ENCODE results near the gene ARID2. TPM values are rescaled to one million over a fixed set of nuclear protein-coding genes. Genes with fewer than 3 reads are reported as not detected.

The ARID2 gene
- total RNA-seq, 2 experiments from 2014 or later: 33.2 to 33.4 TPM

DNA sequence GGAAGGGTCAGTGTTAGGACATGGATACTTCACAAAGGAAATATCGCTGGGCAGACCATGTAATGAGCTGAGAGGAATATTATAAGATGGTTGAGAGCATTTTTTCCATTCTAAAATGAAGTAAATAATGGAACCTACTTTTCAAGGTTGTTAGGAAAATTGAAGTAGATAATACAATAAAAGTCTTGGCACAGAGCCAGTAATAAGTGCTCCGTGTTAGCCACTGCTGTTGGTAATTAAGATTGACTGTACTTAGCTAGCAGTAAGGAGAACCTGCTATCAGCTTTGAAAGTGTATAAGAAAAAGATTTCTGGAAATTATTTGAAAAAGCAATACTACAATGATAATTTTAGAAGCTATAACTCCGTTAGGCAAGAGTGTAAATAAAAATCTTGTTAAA lies 183.3 kb downstream of the ARID2 start:
- no peaks in the 10 kb centered on the region for H3K27me3 Mint-ChIP-seq
- TF ChIP-seq CTCF (IDR thresholded peaks at IDR 0.05): no peak
- no peaks in the 10 kb centered on the region for H3K4me1 Mint-ChIP-seq (ENCODE audit: low read depth)
- H3K4me3 Mint-ChIP-seq: no peak overlapping the region
- H3K27ac Mint-ChIP-seq: no peak overlapping the region
- intact Hi-C loops (cut with micrococcal nuclease): no loop called here
- H3K36me3 Mint-ChIP-seq (ENCODE audit: low read depth): peaks cover 5% of the 10 kb centered on the region
- CTCF ChIA-PET: no interaction called here
- no peaks in the 10 kb centered on the region for H3K9me3 Mint-ChIP-seq
- POLR2A ChIA-PET: interaction anchor here (1.0 kb wide), 1 partner anchor 145 kb away, joined by 3 read pairs; no protein-coding TSS in a partner anchor
- ATAC-seq: no peak
- DNase-seq: no peak

GRCh38 chr12:45913631-45914030 lies 184.1 kb downstream of the ARID2 start:
- ATAC-seq (no peak), DNase-seq (no peak)
- H3K27ac Mint-ChIP-seq: no peak overlapping the region
- H3K4me1 Mint-ChIP-seq (ENCODE audit: low read depth): no peaks in the 10 kb centered on the region
- ChIA-PET POLR2A (interaction anchor here (1.0 to 1.2 kb wide), 2 partner anchors 12 to 146 kb away, joined by 3 read pairs; no protein-coding TSS in a partner anchor), CTCF (no interaction called here)
- peaks cover 8% of the 10 kb centered on the region for H3K36me3 Mint-ChIP-seq (ENCODE audit: low read depth)
- no peaks in the 10 kb centered on the region for H3K9me3 Mint-ChIP-seq
- no peak overlapping the region for H3K4me3 Mint-ChIP-seq
- H3K27me3 Mint-ChIP-seq: no peaks in the 10 kb centered on the region
- intact Hi-C loops (cut with micrococcal nuclease): no loop called here
- TF ChIP-seq CTCF (IDR thresholded peaks at IDR 0.05): no peak

DNA sequence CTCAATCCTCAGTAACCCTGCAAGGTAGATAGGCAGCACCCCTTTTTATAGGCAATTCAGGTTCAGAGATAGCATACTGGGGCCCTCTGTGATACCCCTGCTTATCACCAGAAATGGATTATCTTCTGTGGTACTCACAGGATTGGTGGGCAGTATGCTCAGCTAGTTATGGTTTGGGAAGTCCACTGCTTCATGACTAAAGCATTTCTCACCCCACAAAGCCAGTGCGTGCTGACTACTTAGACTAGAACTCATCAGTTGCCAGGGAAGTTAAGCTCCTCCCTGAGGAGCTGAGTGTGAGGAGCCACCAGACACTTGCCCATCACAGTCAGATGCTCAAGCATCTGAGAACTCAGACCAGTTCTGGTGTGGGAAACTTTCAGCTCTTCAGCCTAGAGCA lies 184.6 kb downstream of the ARID2 start:
- intact Hi-C loops (cut with micrococcal nuclease): no loop called here
- Mint-ChIP-seq H3K9me3 (no peaks in the 10 kb centered on the region), H3K4me1 (ENCODE audit: low read depth) (no peaks in the 10 kb centered on the region), H3K4me3 (no peak overlapping the region), H3K27me3 (no peaks in the 10 kb centered on the region), H3K36me3 (ENCODE audit: low read depth) (peaks cover 8% of the 10 kb centered on the region), H3K27ac (no peak overlapping the region)
- ChIA-PET POLR2A (interaction anchor here (1.2 kb wide), 1 partner anchor 11 kb away, joined by 3 read pairs; no protein-coding TSS in a partner anchor), CTCF (no interaction called here)
- no peak for TF ChIP-seq CTCF (IDR thresholded peaks at IDR 0.05)
- DNase-seq (no peak), ATAC-seq (peak; percentile 49)

DNA sequence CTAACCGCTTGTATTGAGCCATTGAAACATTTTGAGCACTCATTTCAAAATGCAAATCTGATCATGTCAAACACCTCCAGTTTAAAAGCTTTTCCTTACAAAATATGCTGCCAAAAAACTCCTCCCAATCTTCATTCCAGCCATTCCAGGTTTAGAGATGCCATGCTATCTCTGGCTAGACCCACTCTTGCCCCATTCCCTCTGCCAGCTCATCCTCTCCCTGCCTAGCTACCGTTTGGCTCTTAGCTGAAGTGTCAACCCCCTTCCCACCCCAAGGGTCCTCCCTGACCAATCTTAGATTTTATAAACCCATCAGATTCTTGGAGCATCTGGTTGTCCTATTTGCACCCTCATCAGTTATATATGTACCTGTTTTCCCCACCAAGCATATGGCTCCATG lies 185.9 kb downstream of the ARID2 start:
- DNase-seq: no peak
- Mint-ChIP-seq H3K36me3 (ENCODE audit: low read depth) (peaks cover 16% of the 10 kb centered on the region), H3K4me1 (ENCODE audit: low read depth) (no peaks in the 10 kb centered on the region), H3K27me3 (no peaks in the 10 kb centered on the region), H3K9me3 (no peaks in the 10 kb centered on the region), H3K4me3 (no peak overlapping the region), H3K27ac (no peak overlapping the region)
- ChIA-PET POLR2A (interaction anchor here (0.5 kb wide), 1 partner anchor 591 kb away, joined by 3 read pairs; no protein-coding TSS in a partner anchor), CTCF (interaction anchor here (1.0 kb wide), 1 partner anchor 12 kb away, joined by 3 read pairs; no protein-coding TSS in a partner anchor)
- intact Hi-C loops (cut with micrococcal nuclease): no loop called here
- TF ChIP-seq CTCF (IDR thresholded peaks at IDR 0.05): no peak
- ATAC-seq: no peak

- DNase-seq (no peak), ATAC-seq (no peak)
- Mint-ChIP-seq H3K4me1 (ENCODE audit: low read depth) (no peaks in the 10 kb centered on the region), H3K27ac (no peak overlapping the region), H3K4me3 (no peak overlapping the region), H3K9me3 (no peaks in the 10 kb centered on the region), H3K36me3 (ENCODE audit: low read depth) (peaks cover 26% of the 10 kb centered on the region), H3K27me3 (no peaks in the 10 kb centered on the region)
- CTCF ChIA-PET: no interaction called here
- POLR2A ChIA-PET: no interaction called here
- intact Hi-C loops (cut with micrococcal nuclease): no loop called here
- TF ChIP-seq CTCF (IDR thresholded peaks at IDR 0.05): no peak
Measured at GRCh38 chr12:45918818-45919217, 189.3 kb downstream of the ARID2 start.
